Keratinocyte (primary cell): ENCODE measurements around the gene GRAMD2A.

Experiments
- CTCF ChIP-seq, 3 experiments: IDR thresholded peaks in 1 of 3; conservative IDR thresholded peaks in 1 of 3; optimal IDR thresholded peaks in 1 of 3; 2 replicates in 2 of 3; 3 replicates in 1 of 3; pipeline versions ENCODE3 to v1.5.1; 2011; ENCODE audit warnings: low read length in 3 of 3, mild to moderate bottlenecking in 3 of 3, moderate library complexity in 2 of 3, control low read depth in 1 of 3, inconsistent platforms in 1 of 3; ENCODE audit not compliant: insufficient read depth in 2 of 3; ENCODE audit errors: extremely low read depth in 1 of 3
- EZH2 ChIP-seq: IDR thresholded peaks from one replicate; pipeline ENCODE4 v1.6.1; 2012; ENCODE audit warnings: inconsistent platforms, mild to moderate bottlenecking, low read length, moderate library complexity

GRCh38 chr15:72192416-72192815 is 5.2 kb downstream of the GRAMD2A start:
- TF ChIP-seq EZH2 (no peak), CTCF (optimal IDR thresholded peaks at IDR 0.05 in 1 of 3, IDR thresholded peaks at IDR 0.05 in 1 of 3, conservative IDR thresholded peaks at IDR 0.05 in 1 of 3; ENCODE audit: extremely low read depth in 1 of 3, insufficient read depth in 2 of 3, low read length in 3 of 3) (no peak)
